GM18907 (cell line): ENCODE results near the gene GOLGA6L4.
"Not testable (repeated sequence)": the region's sequence is repeated elsewhere in the genome, so short reads cannot be mapped to it uniquely, and the experiment has no call there.

ENCODE experiments used
- ATAC-seq: cut with Tn5 transposase; IDR thresholded peaks from one replicate; pipeline ENCODE4 v1.9.1; 2021; ENCODE audit warnings: mild to moderate bottlenecking, moderate library complexity; ENCODE audit not compliant: unreplicated experiment

Gene GOLGA6L4, protein sequence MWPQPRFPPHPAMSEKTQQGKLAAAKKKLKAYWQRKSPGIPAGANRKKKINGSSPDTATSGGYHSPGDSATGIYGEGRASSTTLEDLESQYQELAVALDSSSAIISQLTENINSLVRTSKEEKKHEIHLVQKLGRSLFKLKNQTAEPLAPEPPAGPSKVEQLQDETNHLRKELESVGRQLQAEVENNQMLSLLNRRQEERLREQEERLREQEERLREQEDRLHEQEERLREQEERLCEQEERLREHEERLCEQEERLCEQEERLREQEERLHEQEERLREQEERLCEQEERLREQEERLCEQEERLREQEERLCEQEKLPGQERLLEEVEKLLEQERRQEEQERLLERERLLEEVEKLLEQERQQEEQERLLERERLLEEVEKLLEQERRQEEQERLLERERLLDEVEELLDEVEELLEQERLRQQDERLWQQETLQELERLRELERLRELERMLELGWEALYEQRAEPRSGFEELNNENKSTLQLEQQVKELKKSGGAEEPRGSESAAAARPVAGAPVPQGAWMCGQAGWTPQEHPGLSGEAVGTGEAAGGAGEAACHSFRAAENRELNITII

DNA sequence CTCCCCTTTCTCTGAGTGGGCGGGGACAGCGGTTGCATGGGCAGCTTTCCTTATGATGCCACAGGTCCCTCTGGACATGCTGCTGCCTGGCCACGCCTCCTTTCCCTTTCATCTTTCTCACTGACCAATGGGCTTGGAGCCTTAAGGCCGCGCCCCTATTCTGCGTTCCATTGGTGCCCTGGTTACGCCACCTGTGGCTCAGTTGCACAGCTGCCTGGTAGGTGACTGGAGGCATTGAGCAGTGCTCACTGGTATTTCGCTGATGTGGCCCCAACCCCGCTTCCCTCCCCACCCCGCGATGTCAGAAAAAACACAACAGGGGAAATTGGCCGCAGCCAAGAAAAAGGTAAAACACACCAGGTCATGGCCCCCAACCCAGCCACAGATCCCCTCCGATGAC is at the start of gene GOLGA6L4:
Gene GOLGA6L4 (plus strand): TSS at position 201 of the 400 bp plus-strand sequence. CDS start 62 bp downstream, at position 263.
- not testable (repeated sequence) for ATAC-seq

DNA sequence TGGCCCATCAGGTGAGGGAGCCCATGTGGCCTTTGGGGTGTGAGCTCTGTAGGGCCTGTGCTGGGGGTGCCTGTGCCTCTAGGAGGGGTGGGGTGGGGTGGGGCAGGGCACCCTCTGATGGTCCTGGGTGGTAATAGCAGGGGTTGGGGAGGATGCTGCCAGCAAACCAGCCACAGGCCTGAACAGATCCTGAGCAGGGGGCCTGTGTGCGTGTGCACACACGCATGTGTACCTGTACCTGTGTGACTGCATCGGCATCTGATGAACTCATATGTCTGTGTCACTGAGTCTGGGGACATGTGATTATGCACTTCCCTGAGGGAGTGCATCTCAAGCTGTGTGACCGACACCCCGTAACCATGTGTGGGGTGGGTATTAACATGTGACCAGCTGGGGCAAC is 42.6 kb upstream of the GOLGA6L4 start:
- ATAC-seq, result not testable (repeated sequence)

DNA sequence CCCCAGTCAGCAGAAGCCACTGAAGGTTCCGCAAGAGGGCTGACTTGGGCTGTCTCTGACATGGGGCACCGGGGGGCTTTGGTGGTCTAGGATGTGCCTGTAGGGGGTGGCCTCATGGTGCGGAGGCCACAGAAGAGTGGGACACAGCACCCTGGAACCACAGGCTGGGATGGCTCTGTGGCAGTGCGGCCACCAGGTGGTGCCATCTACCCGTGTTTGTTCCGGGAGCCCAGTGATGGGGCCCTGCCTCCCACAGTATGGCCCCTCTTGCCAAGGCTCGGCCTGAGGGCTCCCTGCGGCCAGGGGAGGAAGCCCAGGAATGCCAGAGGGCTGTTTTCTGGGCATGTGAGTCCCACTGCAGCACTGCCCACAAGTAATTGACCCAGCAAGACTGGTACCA is 40.0 kb upstream of the GOLGA6L4 start:
- ATAC-seq, result peak; percentile 84

DNA sequence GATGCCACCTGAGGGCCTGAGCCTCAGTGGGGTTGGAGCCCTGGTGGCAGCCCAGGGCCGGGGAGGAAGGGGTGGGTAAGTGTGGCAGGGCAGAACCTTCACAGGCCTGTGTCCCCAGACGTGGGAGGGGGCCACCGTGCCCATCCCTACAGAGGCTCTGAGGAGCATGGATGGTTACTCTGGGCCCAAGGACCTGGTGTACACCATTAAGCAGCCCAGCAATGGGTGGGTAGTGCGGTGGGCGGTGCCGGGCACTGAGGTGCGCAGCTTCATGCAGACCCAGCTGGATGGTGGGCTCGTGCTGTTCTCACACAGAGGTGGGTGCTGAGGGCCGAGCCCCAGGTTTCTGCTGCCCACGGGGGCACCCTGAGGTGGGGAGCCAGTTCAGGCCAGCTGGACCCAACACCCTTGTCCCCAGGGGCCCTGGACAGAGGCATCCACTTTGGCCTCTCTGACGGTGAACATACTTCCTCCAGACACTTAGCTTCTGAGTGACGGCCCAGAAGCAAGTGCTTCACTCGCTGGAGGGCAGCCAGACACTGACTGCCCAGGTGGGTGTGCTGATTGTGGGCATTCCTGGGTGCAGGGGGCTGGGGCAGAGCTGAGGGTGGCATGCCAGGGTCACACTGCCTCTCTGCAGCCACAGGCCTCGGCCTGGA is 38.9 kb upstream of the GOLGA6L4 start:
- ATAC-seq, result not testable (repeated sequence)

DNA sequence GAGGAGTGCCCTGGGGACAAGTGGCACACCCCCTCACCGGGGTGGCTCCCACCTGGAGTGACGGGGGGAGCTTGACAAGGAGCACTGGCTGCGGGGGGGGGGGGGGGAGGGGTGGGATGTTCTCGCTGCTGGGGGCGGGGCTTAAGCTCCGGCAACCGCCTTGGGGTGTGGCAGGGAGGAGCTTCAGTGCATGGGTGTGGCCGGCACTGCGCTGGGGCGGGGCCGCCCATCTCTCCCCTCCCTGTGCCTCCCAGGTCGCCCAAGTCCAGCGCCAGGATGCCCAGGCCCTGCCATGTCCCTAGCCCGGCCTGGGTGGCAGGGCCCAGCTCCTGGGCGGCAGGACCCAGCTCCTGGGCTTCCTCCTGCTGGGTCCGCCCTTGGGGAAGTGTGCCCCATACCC is 35.7 kb upstream of the GOLGA6L4 start:
- ATAC-seq, result not testable (repeated sequence)

DNA sequence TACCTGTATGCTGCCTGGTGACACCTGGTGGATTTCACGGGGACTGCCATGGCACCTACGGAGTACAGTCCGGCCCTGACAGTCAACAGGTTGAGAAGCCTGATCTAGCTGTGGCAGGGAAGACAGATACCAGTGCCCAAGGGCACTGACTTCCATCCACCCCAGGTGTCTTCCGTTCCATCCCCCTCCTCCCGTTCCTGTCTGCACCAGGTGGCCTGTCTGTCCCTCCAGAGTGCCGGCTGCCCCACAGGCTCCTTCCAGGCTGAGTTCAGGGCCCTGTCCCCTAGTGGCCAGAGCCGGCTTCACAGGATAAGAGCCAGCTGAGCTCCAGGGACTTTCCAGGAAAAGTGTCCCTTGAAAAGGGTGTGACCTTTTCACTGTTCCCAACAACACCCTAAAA is 10.9 kb downstream of the GOLGA6L4 start:
- ATAC-seq, result not testable (repeated sequence)
